Upper lobe of left lung (tissue), 6 donors: ENCODE results near the gene NLRC4. TPM values are rescaled to one million over a fixed set of nuclear protein-coding genes. Genes with fewer than 3 reads are reported as not detected.

ENCODE experiments used
- ATAC-seq, 2 donors: fragments of 200-7000 bp; cut with Tn5 transposase; one replicate each; pipeline ENCODE4 v1.9.1; 2022; ENCODE audit warnings: mild to moderate bottlenecking in 2 of 2, moderate library complexity in 2 of 2; ENCODE audit not compliant: low FRiP score in 2 of 2
- DNase-seq, 2 donors: peaks; one replicate each; pipeline ENCODE4 v3.0.0-alpha.2; 2019 to 2020
- H3K27ac ChIP-seq, 4 donors: fragments of 200-600 bp; sonication (generic); one replicate each; pipeline ENCODE4 v1.5.1; 2016 to 2019
- H3K27me3 ChIP-seq, 4 donors: fragments of 200-600 bp; sonication (generic); one replicate each; pipeline ENCODE4 v1.5.1; 2017 to 2019
- H3K36me3 ChIP-seq, 4 donors: fragments of 200-600 bp; sonication (generic); one replicate each; pipeline ENCODE4 v1.5.1; 2016 to 2019
- H3K4me1 ChIP-seq, 4 donors: fragments of 200-600 bp; sonication (generic); one replicate each; pipeline ENCODE4 v1.5.1; 2018 to 2019
- H3K4me3 ChIP-seq, 4 donors: fragments of 200-600 bp; sonication (generic); one replicate each; pipeline ENCODE4 v1.5.1; 2017 to 2019; ENCODE audit warnings: mild to moderate bottlenecking in 2 of 4, moderate library complexity in 1 of 4
- H3K9me3 ChIP-seq, 4 donors: fragments of 200-600 bp; sonication (generic); one replicate each; pipeline ENCODE4 v1.5.1; 2018 to 2019
- CTCF ChIP-seq, 6 experiments: fragments of 450-650 bp in 4 of 6; fragments of 200-600 bp in 2 of 6; sonication (generic) in 2 of 6; IDR thresholded peaks; one replicate each; pipeline ENCODE4 v1.5.1; 2016 to 2019; ENCODE audit warnings: antibody characterized with exemption in 6 of 6
- EP300 ChIP-seq, 4 donors: sonication (generic); formaldehyde crosslinking; IDR thresholded peaks; one replicate each; pipeline ENCODE4 v1.5.1; 2017; ENCODE audit warnings: antibody characterized with exemption in 4 of 4, control low read depth in 2 of 4
- POLR2A ChIP-seq, 4 donors: fragments of 450-650 bp; IDR thresholded peaks; one replicate each; pipeline ENCODE4 v1.5.1; 2016 to 2017; ENCODE audit warnings: antibody characterized with exemption in 4 of 4, mild to moderate bottlenecking in 2 of 4
- POLR2AphosphoS5 ChIP-seq, 2 donors: sonication (generic); formaldehyde crosslinking; IDR thresholded peaks; one replicate each; pipeline ENCODE4 v1.5.1; 2017; ENCODE audit warnings: antibody characterized with exemption in 2 of 2
- whole genome bisulfite sequencing, 2 donors: methylation state at CpG; one replicate each; pipeline ENCODE4 v1.1.5; 2017 to 2018; 5-methylcytosine and 5-hydroxymethylcytosine counted together
- total RNA-seq, 6 donors: library from RNA; depleted of rRNA in 4 of 6; stranded (reverse); fragments of >200 nt in 4 of 6; gene quantifications; one replicate each; pipeline versions ENCODE4 v1.1.0 to v1.2.1, GENCODE V29; 2016 to 2021
- donor health status: DM: no; HTN: no; CAD: no; lungs with moderate emphysema.
- donor health status: DM: no; HTN: yes; CAD: no; lungs with severe emphysema.

The NLRC4 gene
- total RNA-seq, 6 donors from 2014 or later = 6.3 to 22.4 (median 10.6) TPM

GRCh38 chr2:32289165-32289999 lies 24.7 kb upstream of the NLRC4 start:
- H3K9me3 ChIP-seq = no peaks in the 10 kb centered on the region
- peak; percentile 46 to 74 for ATAC-seq
- no peak for DNase-seq
- no peak overlapping the region for H3K4me3 ChIP-seq
- H3K27ac ChIP-seq = peak overlapping the region in 3 of 4 donors; percentile 33 to 73 (median 58)
- TF ChIP-seq EP300 (IDR thresholded peaks at IDR 0.05) (peak in 1 of 4 donors; percentile 35), POLR2AphosphoS5 (IDR thresholded peaks at IDR 0.05) (peak in 1 of 2 donors; percentile 19), POLR2A (IDR thresholded peaks at IDR 0.05) (no peak)
- WGBS, 2 donors = 52 to 55% methylated on average over 4 of the region's 4 CpGs
- no peaks in the 10 kb centered on the region for H3K27me3 ChIP-seq
- peaks cover 23 to 53% (median 25%) of the 10 kb centered on the region in 4 donors for H3K4me1 ChIP-seq
- H3K36me3 ChIP-seq = peaks cover 0 to 12% (median 5%) of the 10 kb centered on the region in 4 donors

GRCh38 chr2:32284321-32284720 lies 19.6 kb upstream of the NLRC4 start:
- no peak overlapping the region for H3K4me3 ChIP-seq
- H3K36me3 ChIP-seq = peaks cover 0 to 19% (median 10%) of the 10 kb centered on the region in 4 donors
- ATAC-seq (peak in 1 of 2 donors; percentile 46), DNase-seq (no peak)
- H3K9me3 ChIP-seq = no peaks in the 10 kb centered on the region
- peak overlapping the region in 1 of 4 donors; percentile 1 for H3K27ac ChIP-seq
- H3K27me3 ChIP-seq = no peaks in the 10 kb centered on the region
- TF ChIP-seq POLR2A (IDR thresholded peaks at IDR 0.05) = no peak
- no peak for TF ChIP-seq POLR2AphosphoS5 (IDR thresholded peaks at IDR 0.05)
- no peak for TF ChIP-seq EP300 (IDR thresholded peaks at IDR 0.05)
- no peak for TF ChIP-seq CTCF (IDR thresholded peaks at IDR 0.05)
- H3K4me1 ChIP-seq = peaks cover 20 to 66% (median 34%) of the 10 kb centered on the region in 4 donors
- 68% methylated on average over 2 of the region's 2 CpGs for WGBS, 2 donors

- 9 to 19% methylated on average over 6 of the region's 6 CpGs for WGBS, 2 donors
- no peak for ATAC-seq
- Histone ChIP-seq H3K4me3 (peak overlapping the region; percentile 81 to 93 (median 86)), H3K27me3 (no peaks in the 10 kb centered on the region), H3K27ac (peak overlapping the region; percentile 85 to 95 (median 91)), H3K9me3 (no peaks in the 10 kb centered on the region), H3K4me1 (peaks cover 9 to 39% (median 18%) of the 10 kb centered on the region in 4 donors), H3K36me3 (peaks cover 0 to 19% (median 10%) of the 10 kb centered on the region in 4 donors)
- TF ChIP-seq POLR2AphosphoS5 (IDR thresholded peaks at IDR 0.05) (no peak), CTCF (IDR thresholded peaks at IDR 0.05) (no peak), EP300 (IDR thresholded peaks at IDR 0.05) (no peak), POLR2A (IDR thresholded peaks at IDR 0.05) (no peak)
- no peak for DNase-seq
Observed at GRCh38 chr2:32278478-32278853, 13.8 kb upstream of the NLRC4 start.

- peak within 1 kb of the TSS; percentile 81 to 93 (median 86) for H3K4me3 ChIP-seq
Observed at GRCh38 chr2:32277674-32278477, 13.2 kb upstream of the NLRC4 start, which contains the start of gene YIPF4. Gene YIPF4 (plus strand): TSS chr2:32277904. CDS start chr2:32278156, 252 bp downstream.

More at GRCh38 chr2:32277674-32278477, 13.2 kb upstream of the NLRC4 start, which contains the start of gene YIPF4:
- peak; percentile 78 to 85 for TF ChIP-seq POLR2AphosphoS5 (IDR thresholded peaks at IDR 0.05)
- TF ChIP-seq POLR2A (IDR thresholded peaks at IDR 0.05) = peak; percentile 51 to 79 (median 72)
- TF ChIP-seq EP300 (IDR thresholded peaks at IDR 0.05) = no peak
- TF ChIP-seq CTCF (IDR thresholded peaks at IDR 0.05) = no peak
- DNase-seq = peak; percentile 85 to 91
- H3K9me3 ChIP-seq = no peaks in the 10 kb centered on the region
- ATAC-seq = peak; percentile 97 to 100
- H3K27ac ChIP-seq = peak within 1 kb of the TSS; percentile 85 to 95 (median 91)
- peaks cover 9 to 38% (median 16%) of the 10 kb centered on the region in 4 donors for H3K4me1 ChIP-seq
- WGBS, 2 donors = 1 to 2% methylated on average over 22 to 23 of the region's 59 CpGs
- H3K27me3 ChIP-seq = no peaks in the 10 kb centered on the region
- peaks cover 0 to 18% (median 8%) of the 10 kb centered on the region in 4 donors for H3K36me3 ChIP-seq
